Measurements from ENCODE around the gene ZNF81.

DNA sequence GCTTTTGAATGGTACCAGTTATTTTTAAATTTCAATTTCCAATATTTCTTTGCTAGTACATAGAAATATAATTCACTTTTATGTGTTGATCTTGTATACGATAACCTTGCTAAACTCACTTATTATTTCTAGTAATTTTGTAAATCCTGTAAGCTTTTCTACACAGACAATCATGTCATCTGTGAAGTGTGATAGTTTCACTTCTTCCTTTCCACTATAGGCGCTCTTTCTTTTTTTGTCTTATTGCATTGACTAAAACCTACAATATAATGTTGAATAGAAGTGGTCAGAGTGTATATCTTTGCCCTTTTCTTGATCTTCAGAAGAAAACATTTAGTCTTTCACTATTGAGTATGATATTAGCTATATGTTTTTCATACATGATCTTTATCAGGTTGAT lies 90.5 kb downstream of the ZNF81 start:
- no peak for TF ChIP-seq POLR2A (IDR thresholded peaks at IDR 0.05)
- TF ChIP-seq, protein P1, sequence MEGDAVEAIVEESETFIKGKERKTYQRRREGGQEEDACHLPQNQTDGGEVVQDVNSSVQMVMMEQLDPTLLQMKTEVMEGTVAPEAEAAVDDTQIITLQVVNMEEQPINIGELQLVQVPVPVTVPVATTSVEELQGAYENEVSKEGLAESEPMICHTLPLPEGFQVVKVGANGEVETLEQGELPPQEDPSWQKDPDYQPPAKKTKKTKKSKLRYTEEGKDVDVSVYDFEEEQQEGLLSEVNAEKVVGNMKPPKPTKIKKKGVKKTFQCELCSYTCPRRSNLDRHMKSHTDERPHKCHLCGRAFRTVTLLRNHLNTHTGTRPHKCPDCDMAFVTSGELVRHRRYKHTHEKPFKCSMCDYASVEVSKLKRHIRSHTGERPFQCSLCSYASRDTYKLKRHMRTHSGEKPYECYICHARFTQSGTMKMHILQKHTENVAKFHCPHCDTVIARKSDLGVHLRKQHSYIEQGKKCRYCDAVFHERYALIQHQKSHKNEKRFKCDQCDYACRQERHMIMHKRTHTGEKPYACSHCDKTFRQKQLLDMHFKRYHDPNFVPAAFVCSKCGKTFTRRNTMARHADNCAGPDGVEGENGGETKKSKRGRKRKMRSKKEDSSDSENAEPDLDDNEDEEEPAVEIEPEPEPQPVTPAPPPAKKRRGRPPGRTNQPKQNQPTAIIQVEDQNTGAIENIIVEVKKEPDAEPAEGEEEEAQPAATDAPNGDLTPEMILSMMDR (IDR thresholded peaks at IDR 0.05 in 8 of 11, conservative IDR thresholded peaks at IDR 0.05 in 3 of 11), result no peak

Data from spleen (tissue), 7 donors.